WTC11 (cell line): ENCODE data around the gene PRKACG. TPM values are rescaled to one million over a fixed set of nuclear protein-coding genes. Genes with fewer than 3 reads are reported as not detected.

Experiments used
- ATAC-seq: fragments of 200-7000 bp; cut with Tn5 transposase; 2 replicates; pipeline ENCODE4 v1.10.0; 2021; ENCODE audit warnings: mild to moderate bottlenecking, moderate library complexity
- CTCF ChIA-PET: fragments of 300-600 bp; sonication (Branson Sonifier 250); formaldehyde crosslinking; loops from one replicate; lab custom pipeline; 2021; ENCODE audit warnings: antibody characterized with exemption; lab: Charles Lee
- POLR2A ChIA-PET: fragments of 350-600 bp; sonication (Branson Sonifier 250); formaldehyde crosslinking; loops from one replicate; lab custom pipeline; 2021; ENCODE audit warnings: antibody characterized with exemption; lab: Charles Lee
- DNase-seq: peaks from one replicate; pipeline ENCODE4 v3.0.0; 2021; ENCODE audit warnings: low spot score
- H3K27ac Mint-ChIP-seq: 2 replicates; pipeline ENCODE4 v1.8.0; 2021; ENCODE audit warnings: mixed read lengths
- H3K27me3 Mint-ChIP-seq: 2 replicates; pipeline ENCODE4 v1.8.0; 2021; ENCODE audit warnings: low read depth, mild to moderate bottlenecking, moderate library complexity, mixed read lengths
- H3K36me3 Mint-ChIP-seq: 2 replicates; pipeline ENCODE4 v1.8.0; 2021; ENCODE audit warnings: mixed read lengths
- H3K4me1 Mint-ChIP-seq: 2 replicates; pipeline ENCODE4 v1.8.0; 2022; ENCODE audit warnings: mixed read lengths
- H3K4me3 Mint-ChIP-seq: 2 replicates; pipeline ENCODE4 v1.8.0; 2021; ENCODE audit warnings: mild to moderate bottlenecking, moderate library complexity, mixed read lengths
- H3K9me3 Mint-ChIP-seq: 2 replicates; pipeline ENCODE4 v1.8.0; 2021; ENCODE audit warnings: mixed read lengths
- CBFB ChIP-seq: sonication (generic); formaldehyde crosslinking; IDR thresholded peaks from 2 replicates; pipeline ENCODE4 v1.8.1; 2022; ENCODE audit warnings: mild to moderate bottlenecking, low read depth, missing genetic modification reagents
- CREB1 ChIP-seq: sonication (generic); formaldehyde crosslinking; IDR thresholded peaks from 2 replicates; pipeline ENCODE4 v1.8.0; 2023; ENCODE audit warnings: mild to moderate bottlenecking, missing genetic modification reagents
- EMX1 ChIP-seq: fragments of 250-450 bp; sonication (Bioruptor Pico); IDR thresholded peaks from 2 replicates; pipeline ENCODE4 v1.8.0; 2021; ENCODE audit warnings: mild to moderate bottlenecking
- FOXP1 ChIP-seq: sonication (generic); formaldehyde crosslinking; IDR thresholded peaks from 2 replicates; pipeline ENCODE4 v1.8.0; 2022; ENCODE audit warnings: missing genetic modification reagents, mild to moderate bottlenecking, moderate library complexity, borderline replicate concordance
- HMGA2 ChIP-seq: fragments of 250-450 bp; sonication (Bioruptor Pico); IDR thresholded peaks from 2 replicates; pipeline ENCODE4 v1.4.0; 2021; ENCODE audit warnings: mild to moderate bottlenecking, moderate library complexity
- JAZF1 ChIP-seq: fragments of 250-450 bp; sonication (Bioruptor Pico); IDR thresholded peaks from 2 replicates; pipeline ENCODE4 v1.9.0; 2021; ENCODE audit warnings: moderate library complexity, mild to moderate bottlenecking, inconsistent platforms
- KAT7 ChIP-seq: sonication (generic); formaldehyde crosslinking; IDR thresholded peaks from 2 replicates; pipeline ENCODE4 v1.8.1; 2023; ENCODE audit warnings: missing genetic modification reagents, mild to moderate bottlenecking, borderline replicate concordance
- MAX ChIP-seq: sonication (generic); formaldehyde crosslinking; IDR thresholded peaks from 2 replicates; pipeline ENCODE4 v1.8.0; 2022; ENCODE audit warnings: mild to moderate bottlenecking, missing genetic modification reagents
- NR2C2 ChIP-seq: sonication (generic); formaldehyde crosslinking; IDR thresholded peaks from 2 replicates; pipeline ENCODE4 v1.8.0; 2022; ENCODE audit warnings: mild to moderate bottlenecking, missing genetic modification reagents
- PRDM15 ChIP-seq: sonication (generic); formaldehyde crosslinking; IDR thresholded peaks from 2 replicates; pipeline ENCODE4 v1.8.0; 2022; ENCODE audit warnings: missing genetic modification reagents
- ZNF219 ChIP-seq: sonication (generic); formaldehyde crosslinking; IDR thresholded peaks from 2 replicates; pipeline ENCODE4 v1.8.0; 2023; ENCODE audit warnings: missing genetic modification reagents, mild to moderate bottlenecking, borderline replicate concordance
- ZNF281 ChIP-seq: sonication (generic); formaldehyde crosslinking; IDR thresholded peaks from 2 replicates; pipeline ENCODE4 v1.8.0; 2023; ENCODE audit warnings: mild to moderate bottlenecking, missing genetic modification reagents
- ZNF512 ChIP-seq: sonication (generic); formaldehyde crosslinking; IDR thresholded peaks from 2 replicates; pipeline ENCODE4 v1.8.1; 2022; ENCODE audit warnings: missing genetic modification reagents, borderline replicate concordance
- ZNF532 ChIP-seq: fragments of 250-450 bp; sonication (Bioruptor Pico); IDR thresholded peaks from 2 replicates; pipeline ENCODE4 v1.9.0; 2021; ENCODE audit warnings: mild to moderate bottlenecking, borderline replicate concordance
- total RNA-seq: library from RNA; stranded (reverse); gene quantifications from 3 replicates; pipeline ENCODE4 v1.2.3, GENCODE V29; 2021

The PRKACG gene
- total RNA-seq, 1 experiment from 2014 or later: not detected

GRCh38 chr9:69047371-69047770 is 33.5 kb upstream of the PRKACG start:
- ChIA-PET POLR2A (no interaction called here), CTCF (interaction anchor here (2.5 kb wide), 1 partner anchor 8 kb away, joined by 7 read pairs; no protein-coding TSS in a partner anchor)
- DNase-seq (no peak), ATAC-seq (no peak)
- H3K9me3 Mint-ChIP-seq: no peaks in the 10 kb centered on the region
- H3K27ac Mint-ChIP-seq: no peak overlapping the region
- H3K4me1 Mint-ChIP-seq: peaks cover 40% of the 10 kb centered on the region
- no peaks in the 10 kb centered on the region for H3K27me3 Mint-ChIP-seq
- H3K4me3 Mint-ChIP-seq: no peak overlapping the region
- TF ChIP-seq NR2C2 (CRISPR knock-in tag) (no peak), ZNF281 (CRISPR knock-in tag) (no peak), ZNF219 (CRISPR knock-in tag) (no peak), JAZF1 (CRISPR knock-in tag) (no peak), ZNF512 (CRISPR knock-in tag) (no peak), EMX1 (CRISPR knock-in tag) (no peak), CREB1 (no peak), HMGA2 (CRISPR knock-in tag) (no peak), CBFB (CRISPR knock-in tag) (no peak), MAX (CRISPR knock-in tag) (no peak), ZNF532 (CRISPR knock-in tag) (no peak), FOXP1 (CRISPR knock-in tag) (no peak), KAT7 (CRISPR knock-in tag) (no peak), PRDM15 (CRISPR knock-in tag) (no peak)
- H3K36me3 Mint-ChIP-seq: peaks cover 32% of the 10 kb centered on the region
